Measurements from ENCODE around the gene SH3RF3. TPM values are rescaled to one million over a fixed set of nuclear protein-coding genes. Genes with fewer than 3 reads are reported as not detected.

The SH3RF3 gene
- total RNA-seq, 1 experiment from 2014 or later: 1.0 TPM

DNA sequence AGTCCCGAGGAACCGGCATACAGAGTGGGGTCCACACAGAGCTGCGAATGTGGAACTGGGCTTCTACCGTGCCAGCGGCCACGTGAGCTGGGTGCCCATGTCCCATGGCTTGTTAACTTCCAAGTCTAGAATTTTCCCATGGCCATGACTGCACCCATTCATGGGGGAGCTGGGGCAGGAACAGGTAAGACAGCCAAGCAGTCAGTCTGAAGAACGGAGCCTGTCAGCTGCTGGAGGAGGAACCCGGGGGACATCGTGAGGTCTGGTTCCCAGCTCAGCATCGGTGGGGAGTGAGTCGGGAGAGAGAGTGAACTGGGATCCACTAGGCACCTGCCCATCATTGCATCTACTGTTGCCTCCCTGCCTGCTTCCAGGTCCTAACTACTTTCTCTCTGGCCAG lies 86.9 kb downstream of the SH3RF3 start (continued):
- TF ChIP-seq, protein P1, sequence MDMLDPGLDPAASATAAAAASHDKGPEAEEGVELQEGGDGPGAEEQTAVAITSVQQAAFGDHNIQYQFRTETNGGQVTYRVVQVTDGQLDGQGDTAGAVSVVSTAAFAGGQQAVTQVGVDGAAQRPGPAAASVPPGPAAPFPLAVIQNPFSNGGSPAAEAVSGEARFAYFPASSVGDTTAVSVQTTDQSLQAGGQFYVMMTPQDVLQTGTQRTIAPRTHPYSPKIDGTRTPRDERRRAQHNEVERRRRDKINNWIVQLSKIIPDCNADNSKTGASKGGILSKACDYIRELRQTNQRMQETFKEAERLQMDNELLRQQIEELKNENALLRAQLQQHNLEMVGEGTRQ (CRISPR knock-in tag; IDR thresholded peaks at IDR 0.05): no peak
- TF ChIP-seq, protein P2, sequence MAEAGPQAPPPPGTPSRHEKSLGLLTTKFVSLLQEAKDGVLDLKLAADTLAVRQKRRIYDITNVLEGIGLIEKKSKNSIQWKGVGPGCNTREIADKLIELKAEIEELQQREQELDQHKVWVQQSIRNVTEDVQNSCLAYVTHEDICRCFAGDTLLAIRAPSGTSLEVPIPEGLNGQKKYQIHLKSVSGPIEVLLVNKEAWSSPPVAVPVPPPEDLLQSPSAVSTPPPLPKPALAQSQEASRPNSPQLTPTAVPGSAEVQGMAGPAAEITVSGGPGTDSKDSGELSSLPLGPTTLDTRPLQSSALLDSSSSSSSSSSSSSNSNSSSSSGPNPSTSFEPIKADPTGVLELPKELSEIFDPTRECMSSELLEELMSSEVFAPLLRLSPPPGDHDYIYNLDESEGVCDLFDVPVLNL (CRISPR knock-in tag; IDR thresholded peaks at IDR 0.05; ENCODE audit: borderline replicate concordance, low read depth): no peak
- TF ChIP-seq, protein P3, sequence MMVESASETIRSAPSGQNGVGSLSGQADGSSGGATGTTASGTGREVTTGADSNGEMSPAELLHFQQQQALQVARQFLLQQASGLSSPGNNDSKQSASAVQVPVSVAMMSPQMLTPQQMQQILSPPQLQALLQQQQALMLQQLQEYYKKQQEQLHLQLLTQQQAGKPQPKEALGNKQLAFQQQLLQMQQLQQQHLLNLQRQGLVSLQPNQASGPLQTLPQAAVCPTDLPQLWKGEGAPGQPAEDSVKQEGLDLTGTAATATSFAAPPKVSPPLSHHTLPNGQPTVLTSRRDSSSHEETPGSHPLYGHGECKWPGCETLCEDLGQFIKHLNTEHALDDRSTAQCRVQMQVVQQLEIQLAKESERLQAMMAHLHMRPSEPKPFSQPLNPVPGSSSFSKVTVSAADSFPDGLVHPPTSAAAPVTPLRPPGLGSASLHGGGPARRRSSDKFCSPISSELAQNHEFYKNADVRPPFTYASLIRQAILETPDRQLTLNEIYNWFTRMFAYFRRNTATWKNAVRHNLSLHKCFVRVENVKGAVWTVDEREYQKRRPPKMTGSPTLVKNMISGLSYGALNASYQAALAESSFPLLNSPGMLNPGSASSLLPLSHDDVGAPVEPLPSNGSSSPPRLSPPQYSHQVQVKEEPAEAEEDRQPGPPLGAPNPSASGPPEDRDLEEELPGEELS (CRISPR knock-in tag; IDR thresholded peaks at IDR 0.05): no peak

DNA sequence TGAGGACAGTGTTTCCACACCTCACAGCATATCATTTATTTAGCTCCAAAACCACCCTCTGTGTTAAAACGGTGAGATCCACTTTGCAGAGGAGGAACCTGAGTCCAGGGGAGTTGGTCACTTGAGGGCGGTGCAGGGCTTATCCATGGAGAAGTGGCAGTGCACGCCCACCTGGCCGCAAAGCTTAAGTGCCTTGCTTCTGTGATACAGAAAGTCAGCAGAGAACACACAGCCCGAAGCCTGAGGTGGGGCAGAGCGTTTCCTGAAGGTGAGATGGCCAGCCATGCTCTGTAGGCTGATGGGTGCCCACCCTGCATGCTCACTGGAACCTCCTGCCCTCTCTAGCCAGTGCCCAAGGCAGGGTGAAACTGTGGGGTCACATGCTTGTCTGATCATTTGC lies 87.3 kb downstream of the SH3RF3 start:
- TF ChIP-seq CREB1 (CRISPR knock-in tag; IDR thresholded peaks at IDR 0.05) (no peak), TEAD1 (CRISPR knock-in tag; IDR thresholded peaks at IDR 0.05) (no peak), TCF7 (CRISPR knock-in tag; IDR thresholded peaks at IDR 0.05; ENCODE audit: low read depth) (no peak), TEAD4 (CRISPR knock-in tag; IDR thresholded peaks at IDR 0.05) (no peak), SMAD3 (CRISPR knock-in tag; IDR thresholded peaks at IDR 0.05; ENCODE audit: borderline replicate concordance) (no peak), ZNF416 (CRISPR knock-in tag; IDR thresholded peaks at IDR 0.05) (no peak), ZNF232 (CRISPR knock-in tag; IDR thresholded peaks at IDR 0.05) (no peak), TP53 (CRISPR knock-in tag; IDR thresholded peaks at IDR 0.05) (no peak), MYBL2 (CRISPR knock-in tag; IDR thresholded peaks at IDR 0.05) (no peak), ZBTB21 (CRISPR knock-in tag; IDR thresholded peaks at IDR 0.05; ENCODE audit: borderline replicate concordance) (no peak), CREM (CRISPR knock-in tag; IDR thresholded peaks at IDR 0.05) (no peak), RORB (CRISPR knock-in tag; IDR thresholded peaks at IDR 0.05) (no peak), SMAD4 (CRISPR knock-in tag; IDR thresholded peaks at IDR 0.05) (no peak), ZNF121 (CRISPR knock-in tag; IDR thresholded peaks at IDR 0.05) (no peak), JAZF1 (CRISPR knock-in tag; IDR thresholded peaks at IDR 0.05) (no peak), HMGA2 (CRISPR knock-in tag; IDR thresholded peaks at IDR 0.05) (no peak), ATF1 (CRISPR knock-in tag; IDR thresholded peaks at IDR 0.05) (no peak)
- TF ChIP-seq, protein P4, sequence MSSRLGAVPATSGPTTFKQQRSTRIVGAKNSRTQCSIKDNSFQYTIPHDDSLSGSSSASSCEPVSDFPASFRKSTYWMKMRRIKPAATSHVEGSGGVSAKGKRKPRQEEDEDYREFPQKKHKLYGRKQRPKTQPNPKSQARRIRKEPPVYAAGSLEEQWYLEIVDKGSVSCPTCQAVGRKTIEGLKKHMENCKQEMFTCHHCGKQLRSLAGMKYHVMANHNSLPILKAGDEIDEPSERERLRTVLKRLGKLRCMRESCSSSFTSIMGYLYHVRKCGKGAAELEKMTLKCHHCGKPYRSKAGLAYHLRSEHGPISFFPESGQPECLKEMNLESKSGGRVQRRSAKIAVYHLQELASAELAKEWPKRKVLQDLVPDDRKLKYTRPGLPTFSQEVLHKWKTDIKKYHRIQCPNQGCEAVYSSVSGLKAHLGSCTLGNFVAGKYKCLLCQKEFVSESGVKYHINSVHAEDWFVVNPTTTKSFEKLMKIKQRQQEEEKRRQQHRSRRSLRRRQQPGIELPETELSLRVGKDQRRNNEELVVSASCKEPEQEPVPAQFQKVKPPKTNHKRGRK (CRISPR knock-in tag; IDR thresholded peaks at IDR 0.05; ENCODE audit: borderline replicate concordance): no peak
- TF ChIP-seq, protein P1 (CRISPR knock-in tag; IDR thresholded peaks at IDR 0.05): no peak
- TF ChIP-seq, protein P5, sequence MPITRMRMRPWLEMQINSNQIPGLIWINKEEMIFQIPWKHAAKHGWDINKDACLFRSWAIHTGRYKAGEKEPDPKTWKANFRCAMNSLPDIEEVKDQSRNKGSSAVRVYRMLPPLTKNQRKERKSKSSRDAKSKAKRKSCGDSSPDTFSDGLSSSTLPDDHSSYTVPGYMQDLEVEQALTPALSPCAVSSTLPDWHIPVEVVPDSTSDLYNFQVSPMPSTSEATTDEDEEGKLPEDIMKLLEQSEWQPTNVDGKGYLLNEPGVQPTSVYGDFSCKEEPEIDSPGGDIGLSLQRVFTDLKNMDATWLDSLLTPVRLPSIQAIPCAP (CRISPR knock-in tag; IDR thresholded peaks at IDR 0.05): no peak
- H3K4me3 Mint-ChIP-seq: no peak overlapping the region
- no peaks in the 10 kb centered on the region for H3K9me3 Mint-ChIP-seq
- ChIA-PET POLR2A (no interaction called here), CTCF (interaction anchor here (1.0 kb wide), 1 partner anchor 294 kb away, joined by 4 read pairs; no protein-coding TSS in a partner anchor)
- ATAC-seq (peak; percentile 44), DNase-seq (ENCODE audit: low spot score) (no peak)
- H3K27ac Mint-ChIP-seq: no peak overlapping the region
- H3K27me3 Mint-ChIP-seq (ENCODE audit: low read depth): no peaks in the 10 kb centered on the region
- H3K4me1 Mint-ChIP-seq: peaks cover 5% of the 10 kb centered on the region; the same call in 1 of the 2 replicates
- no peaks in the 10 kb centered on the region for H3K36me3 Mint-ChIP-seq

Measured in WTC11 (cell line).